ENCODE measurements around the gene PPT1.

DNA sequence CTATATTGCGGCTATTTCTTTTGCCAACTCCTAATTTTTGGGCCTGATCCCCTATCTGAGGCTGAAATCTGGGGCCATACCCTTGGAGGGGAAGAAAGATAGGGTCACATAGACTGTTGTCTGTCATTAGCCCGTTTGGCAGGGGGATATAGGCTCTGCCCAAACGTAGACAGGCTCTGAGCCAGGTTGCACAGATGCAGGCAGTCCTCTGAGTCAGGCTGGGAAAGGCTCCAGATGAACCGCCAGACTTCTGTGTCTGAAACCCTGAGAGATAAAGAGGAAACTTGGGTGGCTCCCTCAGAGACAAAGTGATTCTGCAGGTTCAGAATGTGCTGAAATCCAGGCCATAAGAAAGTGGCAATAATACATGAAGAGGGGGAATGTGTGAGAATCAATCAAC, 60.5 kb downstream of the PPT1 start:
- TF ChIP-seq, protein P1, sequence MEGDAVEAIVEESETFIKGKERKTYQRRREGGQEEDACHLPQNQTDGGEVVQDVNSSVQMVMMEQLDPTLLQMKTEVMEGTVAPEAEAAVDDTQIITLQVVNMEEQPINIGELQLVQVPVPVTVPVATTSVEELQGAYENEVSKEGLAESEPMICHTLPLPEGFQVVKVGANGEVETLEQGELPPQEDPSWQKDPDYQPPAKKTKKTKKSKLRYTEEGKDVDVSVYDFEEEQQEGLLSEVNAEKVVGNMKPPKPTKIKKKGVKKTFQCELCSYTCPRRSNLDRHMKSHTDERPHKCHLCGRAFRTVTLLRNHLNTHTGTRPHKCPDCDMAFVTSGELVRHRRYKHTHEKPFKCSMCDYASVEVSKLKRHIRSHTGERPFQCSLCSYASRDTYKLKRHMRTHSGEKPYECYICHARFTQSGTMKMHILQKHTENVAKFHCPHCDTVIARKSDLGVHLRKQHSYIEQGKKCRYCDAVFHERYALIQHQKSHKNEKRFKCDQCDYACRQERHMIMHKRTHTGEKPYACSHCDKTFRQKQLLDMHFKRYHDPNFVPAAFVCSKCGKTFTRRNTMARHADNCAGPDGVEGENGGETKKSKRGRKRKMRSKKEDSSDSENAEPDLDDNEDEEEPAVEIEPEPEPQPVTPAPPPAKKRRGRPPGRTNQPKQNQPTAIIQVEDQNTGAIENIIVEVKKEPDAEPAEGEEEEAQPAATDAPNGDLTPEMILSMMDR (IDR thresholded peaks at IDR 0.05; ENCODE audit: extremely low read depth in 1 of 2, insufficient read depth in 1 of 2, low read depth in 1 of 2, low read length in 2 of 2): no peak
- TF ChIP-seq POLR2A (IDR thresholded peaks at IDR 0.05; ENCODE audit: low read depth, low read length): no peak
- TF ChIP-seq, protein P2, sequence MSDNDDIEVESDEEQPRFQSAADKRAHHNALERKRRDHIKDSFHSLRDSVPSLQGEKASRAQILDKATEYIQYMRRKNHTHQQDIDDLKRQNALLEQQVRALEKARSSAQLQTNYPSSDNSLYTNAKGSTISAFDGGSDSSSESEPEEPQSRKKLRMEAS (IDR thresholded peaks at IDR 0.05; ENCODE audit: insufficient read depth, insufficient read length): no peak
- TF ChIP-seq POLR2AphosphoS5 (IDR thresholded peaks at IDR 0.05; ENCODE audit: insufficient read depth, low read depth, low read length): no peak
- no peak for TF ChIP-seq EZH2 (IDR thresholded peaks at IDR 0.05; ENCODE audit: borderline replicate concordance, low read depth, low read length, severe bottlenecking)
- TF ChIP-seq GATA2 (IDR thresholded peaks at IDR 0.05; ENCODE audit: insufficient read depth, insufficient read length, low read depth, low read length): peak; percentile 46
- TF ChIP-seq JUN (IDR thresholded peaks at IDR 0.05; ENCODE audit: borderline replicate concordance, insufficient read depth, insufficient read length, low read depth): no peak
- no peak for TF ChIP-seq MYC (IDR thresholded peaks at IDR 0.05; ENCODE audit: low read depth, low read length)

All from endothelial cell of umbilical vein (primary cell).